Stimulated activated CD4-positive, alpha-beta T cell treated with anti-CD3 and anti-CD28 coated beads, Interleukin-1b, Interleukin-23, amount 100 ng/mL, for 1 hour (primary cell): Measurements from ENCODE around the gene SF3B2.
"Not testable (repeated sequence)": the region's sequence is repeated elsewhere in the genome, so short reads cannot be mapped to it uniquely, and the experiment has no call there.

Source experiments
- DNase-seq, 2 donors: peaks; one replicate each; pipeline ENCODE4 v3.0.0-alpha.2; 2020; ENCODE audit warnings: low read depth in 2 of 2

SF3B2 gene

GRCh38 chr11:66072081-66072480 is 19.9 kb downstream of the SF3B2 start:
- no peak for DNase-seq

DNA sequence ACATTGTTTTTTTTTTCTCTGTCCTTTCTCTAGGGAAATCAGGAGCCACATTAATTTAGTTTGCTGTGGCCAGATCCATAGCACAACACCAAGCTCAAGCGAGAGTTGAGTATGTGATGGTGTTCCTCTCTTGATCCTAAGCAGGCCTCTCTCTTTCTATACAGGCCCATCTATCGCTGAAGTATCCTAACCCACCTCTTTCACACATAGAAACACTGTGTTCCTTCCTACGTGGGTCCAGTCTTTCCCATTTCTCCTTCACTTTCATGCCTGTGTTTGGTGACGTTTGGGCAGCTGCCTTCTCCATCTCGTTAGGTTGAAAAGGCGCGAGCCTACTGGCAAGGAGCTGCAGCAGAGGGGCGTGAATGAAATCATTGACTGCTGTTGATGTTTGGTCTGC is 20.4 kb downstream of the SF3B2 start:
- DNase-seq, result no peak

DNA sequence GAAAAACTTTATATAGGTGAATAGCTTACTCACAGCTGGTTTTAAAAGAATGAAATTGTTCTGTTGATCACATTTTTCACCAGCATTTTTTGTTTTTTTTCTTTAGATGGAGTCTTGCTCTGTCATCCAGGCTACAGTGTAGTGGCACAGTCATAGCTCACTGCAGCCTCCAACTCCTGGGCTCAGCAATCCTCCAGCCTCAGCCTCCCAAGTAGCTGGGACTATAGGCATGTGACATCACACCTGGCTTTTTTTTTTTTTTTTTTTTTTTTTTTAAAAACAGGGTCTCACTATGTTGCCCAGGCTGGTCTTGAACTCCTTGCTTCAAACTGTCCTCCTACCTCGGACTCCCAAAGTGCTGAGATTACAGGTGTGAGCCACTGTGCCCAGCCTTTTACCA is 21.5 kb downstream of the SF3B2 start:
- no peak for DNase-seq

DNA sequence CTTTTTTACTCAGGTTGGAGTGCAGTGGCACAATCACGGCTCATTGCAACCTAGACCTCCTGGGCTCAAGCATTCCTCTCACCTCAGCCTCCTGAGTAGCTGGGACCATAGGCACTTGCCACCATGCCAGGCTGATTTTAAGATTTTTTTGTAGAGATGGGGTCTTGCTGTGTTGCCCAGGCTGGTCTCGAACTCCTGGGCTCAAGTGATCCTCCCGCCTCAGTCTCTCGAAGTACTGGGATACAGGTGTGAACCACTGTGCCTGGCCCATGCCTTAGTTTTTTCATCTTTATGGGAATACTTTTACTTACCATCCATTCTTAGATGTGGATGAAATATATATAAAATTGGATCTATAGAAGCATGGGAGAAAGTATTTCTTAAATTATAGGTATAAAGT is 23.1 kb downstream of the SF3B2 start:
- no peak for DNase-seq

DNA sequence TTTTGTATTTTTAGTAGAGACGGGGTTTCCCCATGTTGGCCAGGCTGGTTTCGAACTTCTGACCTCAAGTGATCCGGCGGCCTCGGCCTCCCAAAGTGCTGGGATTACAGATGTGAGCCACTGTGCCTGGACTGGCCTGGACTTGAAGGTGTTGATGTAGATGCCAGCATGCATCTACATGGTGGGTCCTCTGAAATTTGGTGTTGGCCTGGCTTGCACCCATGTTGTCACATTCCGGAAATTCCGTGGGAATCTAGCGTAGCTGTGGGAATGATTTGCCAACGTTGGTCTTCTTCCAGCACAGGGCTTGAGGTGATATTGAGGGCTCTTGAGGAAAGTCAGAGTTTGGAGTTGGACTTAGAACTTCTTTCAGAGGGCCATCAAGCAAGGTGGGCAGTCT is 24.4 kb downstream of the SF3B2 start:
- DNase-seq, result no peak

GRCh38 chr11:66077927-66078326 is 25.8 kb downstream of the SF3B2 start:
- no peak for DNase-seq

DNA sequence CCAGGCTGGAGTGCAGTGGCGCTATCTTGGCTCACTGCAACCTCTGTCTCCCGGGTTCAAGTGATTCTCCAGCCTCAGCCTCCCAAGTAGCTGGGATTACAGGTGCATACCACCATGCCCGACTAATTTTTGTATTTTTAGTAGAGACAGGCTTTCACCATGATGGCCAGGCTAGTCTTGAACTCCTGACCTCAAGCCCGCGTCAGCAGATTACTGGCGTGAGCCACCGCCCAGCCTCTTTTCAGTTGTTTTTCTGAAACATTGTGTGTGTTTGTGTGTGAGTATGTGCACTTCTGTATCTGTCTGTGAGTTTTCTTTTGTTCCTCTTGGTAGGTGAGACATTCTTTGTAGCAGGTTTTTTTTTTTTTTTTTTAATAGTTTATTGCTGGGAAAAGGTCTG is 26.8 kb downstream of the SF3B2 start:
- DNase-seq, result not testable (repeated sequence)

DNA sequence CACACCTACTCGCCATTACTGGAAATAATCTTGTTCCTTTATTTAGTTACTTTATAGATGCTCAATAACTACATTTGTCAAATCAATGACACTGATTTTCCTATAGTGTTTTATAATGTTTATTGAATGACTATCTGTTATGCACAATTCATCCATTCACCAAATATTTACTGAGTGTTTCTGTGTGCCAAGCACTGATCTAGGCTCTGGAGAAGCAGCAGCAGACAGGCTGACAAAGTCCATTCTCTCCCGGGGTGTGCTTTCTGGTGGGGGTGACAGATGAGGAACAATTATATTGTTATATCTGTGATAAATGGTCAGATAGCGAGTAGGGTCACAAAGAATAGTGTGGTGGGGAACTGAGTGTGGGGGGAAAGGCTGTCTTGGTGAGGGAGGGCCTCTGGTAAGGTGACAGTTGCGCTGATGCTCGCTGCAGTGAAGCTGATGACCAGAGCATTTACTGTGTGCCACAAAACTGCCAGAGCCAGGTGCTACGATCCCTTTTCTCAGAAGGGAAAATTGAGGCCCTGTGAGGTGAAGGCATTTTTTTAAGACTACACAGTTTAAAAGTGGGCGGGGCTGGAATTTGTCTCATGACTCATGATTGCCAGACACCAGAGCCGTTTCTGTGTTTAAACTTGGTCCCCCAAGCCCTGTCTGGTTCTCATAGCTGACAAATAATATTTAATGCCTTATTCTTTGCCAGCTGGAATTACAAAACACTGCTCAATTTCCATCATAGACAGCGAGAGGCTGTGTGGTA is 28.1 kb downstream of the SF3B2 start:
- DNase-seq, result peak in 1 of 2 donors; percentile 56

DNA sequence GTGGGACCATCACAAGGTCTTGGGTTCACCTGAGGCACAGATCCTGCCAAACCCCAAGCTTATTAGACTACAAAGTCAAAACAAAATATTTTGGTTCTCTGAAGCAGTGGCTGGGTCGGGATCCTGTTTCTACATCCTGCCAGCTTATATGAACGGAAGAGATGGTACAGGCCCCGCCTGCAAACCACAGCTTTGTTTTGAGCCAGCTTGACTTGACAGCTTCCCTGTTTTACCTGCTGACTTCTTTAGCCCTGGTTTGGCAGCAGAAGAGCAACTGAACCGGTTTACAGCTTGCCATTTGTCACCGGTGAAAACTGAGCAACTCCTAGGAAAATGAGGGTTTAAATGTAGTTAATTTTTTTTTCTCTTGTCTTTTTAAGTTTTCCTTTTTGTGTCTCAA is 29.3 kb downstream of the SF3B2 start:
- DNase-seq, result no peak

DNA sequence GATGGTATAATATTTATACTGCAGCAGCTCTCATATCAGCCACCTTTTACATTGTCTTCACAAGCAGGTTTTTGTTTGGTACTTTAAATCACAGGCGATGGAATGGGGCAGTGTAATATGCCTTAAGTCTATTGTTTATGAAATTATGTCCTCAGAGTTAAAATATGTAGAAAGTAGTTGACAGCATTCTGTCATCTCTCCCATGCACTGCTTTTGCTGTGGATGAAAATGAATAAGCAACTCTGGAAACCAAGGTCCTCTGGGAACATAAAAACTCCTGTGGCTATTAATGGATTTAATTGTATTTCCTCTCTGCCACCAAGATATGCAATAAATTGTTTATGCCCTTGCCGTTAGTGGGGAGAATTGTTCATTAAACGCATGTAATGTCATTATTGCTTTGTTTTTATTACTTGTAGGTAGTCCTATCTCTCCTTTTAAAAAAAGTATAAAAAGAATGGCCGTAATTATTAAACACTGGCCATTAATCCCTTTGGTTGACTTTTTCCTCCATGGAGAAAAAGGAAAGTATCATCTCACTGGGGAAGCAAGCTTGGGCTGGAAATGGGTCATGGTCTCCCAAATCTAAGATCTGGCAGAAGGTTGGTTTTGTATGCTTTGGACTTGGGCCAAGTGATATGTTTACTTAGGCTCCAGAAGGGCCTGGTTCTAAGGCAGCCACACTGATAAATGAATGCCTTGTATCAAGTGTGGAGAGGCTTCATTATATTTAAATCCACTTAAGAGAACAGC is 31.0 kb downstream of the SF3B2 start:
- no peak for DNase-seq

DNA sequence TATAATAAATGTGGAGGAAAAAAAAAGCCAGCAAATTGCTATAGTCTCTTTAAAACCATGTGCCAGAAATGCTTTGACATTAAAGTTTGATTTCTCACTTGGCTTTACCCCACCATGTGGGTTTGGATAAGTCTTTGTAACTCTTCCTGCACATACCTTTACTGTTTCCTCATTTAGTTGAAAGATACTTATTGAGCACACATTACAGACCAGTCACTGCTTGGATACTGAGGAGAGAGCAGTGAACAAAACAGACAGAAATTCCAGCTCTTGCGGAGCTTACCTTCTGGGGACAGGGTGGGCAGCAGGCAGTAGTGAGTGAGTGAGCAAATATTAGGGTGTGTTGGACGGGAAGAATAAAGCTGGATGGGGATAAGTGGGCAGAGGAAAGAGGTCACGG is 31.6 kb downstream of the SF3B2 start:
- no peak for DNase-seq

DNA sequence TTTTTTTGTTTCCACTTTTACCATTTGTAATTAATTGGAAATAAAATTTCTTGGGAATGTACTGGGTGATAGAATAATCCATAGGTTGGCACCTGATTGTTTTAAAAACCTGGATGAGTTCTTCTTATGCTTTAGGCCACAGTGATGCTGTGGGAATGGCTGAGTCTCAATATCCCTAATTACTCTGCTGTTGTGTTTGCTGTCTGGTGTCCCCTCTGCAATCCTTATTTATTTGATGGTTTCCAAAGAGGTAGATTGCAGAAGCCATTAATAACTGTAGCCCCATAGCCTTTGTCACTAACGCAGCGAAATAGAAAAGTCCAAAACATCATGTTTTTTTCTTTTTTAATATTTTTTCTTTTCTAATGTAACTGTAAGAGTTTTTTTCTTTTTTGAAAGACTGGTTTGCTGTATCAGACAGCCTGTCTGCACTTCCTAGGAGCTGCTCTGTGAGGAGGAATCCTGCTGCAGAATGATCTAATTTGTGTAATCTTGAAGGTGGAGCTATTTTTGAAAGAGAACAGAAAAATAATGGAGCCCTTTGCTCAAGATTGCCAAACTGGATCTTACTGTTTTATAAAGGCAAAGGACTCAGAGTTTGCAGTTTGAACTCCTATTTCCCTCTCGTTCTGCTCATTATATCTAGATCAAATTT is 32.8 kb downstream of the SF3B2 start:
- DNase-seq, result no peak

DNA sequence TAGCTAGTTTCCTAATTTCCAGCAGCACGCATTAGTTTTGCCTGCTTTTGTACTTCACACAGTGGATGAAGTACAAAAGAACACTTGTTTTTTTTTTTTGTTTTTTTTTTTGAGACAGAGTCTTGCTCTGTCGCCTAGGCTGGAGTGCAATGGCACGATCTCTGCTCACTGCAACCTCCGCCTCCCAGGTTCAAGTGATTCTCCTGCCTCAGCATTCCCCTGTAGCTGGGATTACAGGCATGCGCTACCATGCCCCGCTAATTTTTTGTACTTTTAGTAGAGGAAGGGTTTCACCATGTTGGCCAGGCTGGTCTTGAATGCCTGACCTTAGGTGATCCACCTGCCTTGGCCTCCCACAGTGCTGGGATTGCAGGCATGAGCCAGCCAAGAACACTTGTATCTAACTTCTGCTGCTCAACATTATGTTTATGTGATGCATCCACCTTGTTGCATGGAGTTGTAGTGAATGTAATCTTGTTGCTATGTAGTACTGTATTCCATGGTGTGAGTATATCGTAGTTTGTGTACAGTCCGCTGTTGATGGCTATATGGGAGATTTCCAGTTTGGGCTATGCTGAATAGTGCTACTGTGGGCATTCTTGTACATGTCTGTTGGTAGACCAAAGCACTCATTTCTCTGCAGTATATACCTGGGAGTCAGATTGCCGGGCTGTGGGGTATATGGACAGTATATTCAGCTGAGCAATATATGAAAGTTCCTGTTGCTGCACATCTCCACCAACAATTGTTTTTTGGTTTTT is 35.2 kb downstream of the SF3B2 start:
- no peak for DNase-seq

DNA sequence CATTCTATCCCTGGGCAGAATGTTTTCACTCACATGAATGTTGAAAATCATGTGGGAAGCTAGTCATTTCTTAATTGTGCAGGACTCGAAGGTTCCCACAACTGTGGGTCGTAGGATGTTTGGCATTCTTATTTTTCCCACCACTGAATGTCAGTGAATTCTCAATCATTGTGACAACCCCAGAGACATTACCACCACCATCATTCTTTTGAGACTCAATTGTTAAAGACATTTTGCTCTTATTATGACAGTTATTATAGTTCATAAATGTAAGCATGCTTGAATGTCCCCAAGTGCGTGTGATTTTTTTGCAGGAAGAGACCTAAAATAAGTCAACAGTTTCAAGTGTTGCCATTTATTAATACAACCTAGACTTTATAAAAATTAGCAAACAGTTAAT is 36.9 kb downstream of the SF3B2 start:
- no peak for DNase-seq

DNA sequence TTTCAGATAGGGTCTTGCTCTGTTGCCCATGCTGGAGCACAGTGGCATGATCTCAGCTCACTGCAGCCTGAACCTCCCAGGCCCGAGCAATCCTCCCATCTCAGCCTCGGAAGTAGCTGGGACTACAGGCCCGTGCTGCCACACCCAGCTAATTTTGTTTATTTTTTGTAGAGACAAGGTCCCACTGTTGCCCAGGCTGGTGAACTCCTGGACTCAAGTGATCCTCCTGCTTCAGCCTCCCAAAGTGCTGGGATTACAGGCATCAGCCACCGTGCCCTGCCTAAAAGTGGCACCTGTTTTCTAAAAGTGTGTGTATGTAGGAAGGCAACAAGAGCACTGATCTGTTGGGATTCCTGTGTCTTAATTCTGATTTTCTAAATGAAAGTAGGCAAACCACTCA is 38.1 kb downstream of the SF3B2 start:
- DNase-seq, result no peak

DNA sequence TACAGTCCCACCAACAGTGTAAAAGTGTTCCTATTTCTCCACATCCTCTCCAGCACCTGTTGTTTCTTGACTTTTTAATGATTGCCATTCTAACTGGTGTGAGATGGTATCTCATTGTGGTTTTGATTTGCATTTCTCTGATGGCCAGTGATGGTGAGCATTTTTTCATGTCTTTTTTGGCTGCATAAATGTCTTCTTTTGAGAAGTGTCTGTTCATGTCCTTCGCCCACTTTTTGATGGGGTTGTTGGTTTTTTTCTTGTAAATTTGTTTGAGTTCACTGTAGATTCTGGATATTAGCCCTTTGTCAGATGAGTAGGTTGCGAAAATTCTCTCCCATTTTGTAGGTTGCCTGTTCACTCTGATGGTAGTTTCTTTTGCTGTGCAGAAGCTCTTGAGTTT is 40.0 kb downstream of the SF3B2 start:
- not testable (repeated sequence) for DNase-seq

GRCh38 chr11:66099746-66100145 is 47.6 kb downstream of the SF3B2 start:
- DNase-seq, result not testable (repeated sequence)

- peak; percentile 18 to 20 for DNase-seq
Measured at GRCh38 chr11:66100272-66101065, 48.3 kb downstream of the SF3B2 start.

DNA sequence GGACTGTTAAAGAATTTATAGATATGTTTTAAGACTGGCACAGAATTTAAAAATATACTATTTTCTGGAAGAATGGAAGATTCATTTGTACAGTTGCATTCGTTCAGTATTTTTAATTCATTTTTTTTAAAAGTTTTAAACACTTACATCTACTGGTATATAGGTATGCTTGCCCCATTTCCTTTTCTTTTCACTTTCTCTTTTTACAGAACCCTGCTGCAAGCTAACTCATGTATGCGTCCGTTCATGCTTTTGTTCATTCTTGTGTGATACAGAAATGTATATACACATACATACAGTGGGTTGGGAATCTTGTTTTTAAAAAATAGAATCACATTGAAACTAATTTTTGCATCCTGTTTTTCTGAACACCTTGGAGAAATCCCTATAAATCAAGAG is 48.9 kb downstream of the SF3B2 start:
- no peak for DNase-seq

DNA sequence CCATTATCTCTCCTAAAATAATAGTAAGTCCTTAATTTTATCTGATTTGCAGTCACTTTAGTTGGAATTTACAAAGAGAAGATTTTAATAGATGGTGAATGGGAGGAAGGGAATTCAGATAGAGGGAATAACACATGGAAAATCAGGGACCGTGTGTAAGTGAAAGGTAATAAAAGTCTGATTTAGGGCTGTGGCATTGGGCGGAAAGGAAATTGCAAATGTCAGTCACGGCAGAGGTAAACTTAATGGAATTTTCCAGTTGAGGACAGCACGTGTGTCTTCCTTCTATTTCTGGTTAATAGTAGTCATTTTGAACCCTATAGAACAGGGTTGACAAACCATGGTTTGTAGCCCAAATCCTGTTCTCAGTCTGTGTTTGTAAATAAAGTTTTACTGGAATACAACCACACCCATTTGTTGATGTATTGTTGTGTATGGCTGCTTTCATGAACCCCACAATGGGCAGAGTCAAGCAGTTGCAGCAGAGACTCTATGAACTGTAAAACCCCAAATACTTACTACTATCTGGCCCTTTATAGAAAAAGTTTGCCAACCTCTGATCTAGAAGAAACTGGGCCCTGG is 52.0 kb downstream of the SF3B2 start:
- DNase-seq, result no peak
